Endothelial cell of umbilical vein (primary cell): ENCODE data around the gene TMEM87B. TPM values are rescaled to one million over a fixed set of nuclear protein-coding genes. Genes with fewer than 3 reads are reported as not detected.

Experiments used
- BruUV-seq: library from RNA; stranded (reverse); fragments of 400-500 nt; replicated peaks from 2 replicates; lab custom pipeline; 2021; lab: Mats Ljungman, UMichigan
- CTCF ChIA-PET: fragments of 300-600, 350-600 bp; sonication (Branson Sonifier 250); formaldehyde crosslinking; loops from one replicate; lab custom pipeline; 2021; ENCODE audit warnings: antibody characterized with exemption, inconsistent platforms; lab: Charles Lee
- POLR2A ChIA-PET: fragments of 300-600, 350-600 bp; sonication (Branson Sonifier 250); formaldehyde crosslinking; loops from one replicate; lab custom pipeline; 2021; ENCODE audit warnings: antibody characterized with exemption, inconsistent platforms; lab: Charles Lee
- DNase-seq: peaks from one replicate; pipeline ENCODE4 v3.0.0-alpha.2; 2011; ENCODE audit warnings: low read depth, low spot score
- FAIRE-seq: peaks from 2 replicates; lab custom pipeline; 2011; peaks lifted over from hg19 to GRCh38; lab: Jason Lieb, UNC
- H2AFZ ChIP-seq: 2 replicates; pipeline ENCODE4 v1.6.0; 2012; ENCODE audit warnings: low read depth, low read length, control low read depth, inconsistent platforms
- H3K27ac ChIP-seq: 2 replicates; pipeline ENCODE4 v1.5.1; 2011; ENCODE audit warnings: low read depth, mild to moderate bottlenecking, control low read depth, low read length, moderate library complexity; ENCODE audit not compliant: insufficient read depth
- H3K27me3 ChIP-seq, 2 experiments: 2 replicates each; pipeline versions ENCODE4 v1.6.0 to v1.6.1; 2011; ENCODE audit warnings: low read length in 2 of 2, mixed read lengths in 1 of 2; ENCODE audit not compliant: control insufficient read depth in 2 of 2, insufficient read depth in 2 of 2
- H3K36me3 ChIP-seq, 2 experiments: 2 replicates in 1 of 2; 3 replicates in 1 of 2; pipeline ENCODE4 v1.5.1; 2011; ENCODE audit warnings: low read length in 2 of 2, mild to moderate bottlenecking in 1 of 2, moderate library complexity in 1 of 2; ENCODE audit not compliant: control insufficient read depth in 2 of 2, insufficient read depth in 2 of 2; ENCODE audit errors: extremely low read depth in 1 of 2
- H3K4me1 ChIP-seq: 3 replicates; pipeline ENCODE4 v1.5.1; 2011; ENCODE audit warnings: mild to moderate bottlenecking, low read length; ENCODE audit not compliant: control insufficient read depth, insufficient read depth; ENCODE audit errors: extremely low read depth
- H3K4me2 ChIP-seq: 2 replicates; pipeline ENCODE4 v1.6.1; 2011; ENCODE audit warnings: low read length, control low read depth, mixed read lengths; ENCODE audit not compliant: insufficient read depth
- H3K4me3 ChIP-seq, 3 experiments: fragments of 200-600 bp in 1 of 3; sonication (generic), shearing (Covaris generic) in 1 of 3; replicated peaks in 1 of 3; 2 replicates each; pipeline ENCODE4 v1.5.1; 2011 to 2016; ENCODE audit warnings: control low read depth in 3 of 3, low read length in 3 of 3, mild to moderate bottlenecking in 2 of 3, inconsistent platforms in 1 of 3, low read depth in 1 of 3, moderate library complexity in 1 of 3; ENCODE audit not compliant: insufficient read depth in 1 of 3
- H3K79me2 ChIP-seq: 2 replicates; pipeline ENCODE4 v1.6.0; 2012; ENCODE audit warnings: low read length, inconsistent platforms; ENCODE audit not compliant: control insufficient read depth, insufficient read depth
- H3K9ac ChIP-seq: replicated peaks from 2 replicates; pipeline ENCODE3; 2011; ENCODE audit warnings: low read length, control low read depth; ENCODE audit not compliant: insufficient read depth; ENCODE audit errors: extremely low read depth
- H3K9me1 ChIP-seq: replicated peaks from 3 replicates; pipeline ENCODE4 v1.6.0; 2011; ENCODE audit warnings: mild to moderate bottlenecking, low read length; ENCODE audit not compliant: control insufficient read depth, insufficient read depth; ENCODE audit errors: extremely low read depth
- H3K9me3 ChIP-seq: replicated peaks from 2 replicates; pipeline ENCODE4 v1.5.1; 2012; ENCODE audit warnings: low read length, inconsistent platforms; ENCODE audit not compliant: control insufficient read depth, insufficient read depth
- H4K20me1 ChIP-seq: replicated peaks from 2 replicates; pipeline ENCODE3; 2011; ENCODE audit warnings: mild to moderate bottlenecking, low read length; ENCODE audit not compliant: control insufficient read depth, insufficient read depth; ENCODE audit errors: extremely low read depth
- EZH2 ChIP-seq: IDR thresholded peaks from 2 replicates; pipeline ENCODE4 v1.6.1; 2012; ENCODE audit warnings: borderline replicate concordance, low read depth, mild to moderate bottlenecking, moderate library complexity, low read length, inconsistent platforms; ENCODE audit not compliant: severe bottlenecking
- FOS ChIP-seq: IDR thresholded peaks from 2 replicates; pipeline ENCODE4 v1.6.1; 2011; ENCODE audit warnings: mild to moderate bottlenecking, low read length, moderate library complexity, borderline replicate concordance; ENCODE audit not compliant: insufficient read depth
- GATA2 ChIP-seq: IDR thresholded peaks from 2 replicates; pipeline ENCODE4 v1.7.0; 2011; ENCODE audit warnings: low read depth, mild to moderate bottlenecking, moderate library complexity, mixed read lengths, low read length; ENCODE audit not compliant: insufficient read length, insufficient read depth
- JUN ChIP-seq: IDR thresholded peaks from 2 replicates; pipeline ENCODE4 v1.6.1; 2011; ENCODE audit warnings: borderline replicate concordance, low read depth; ENCODE audit not compliant: insufficient read length, insufficient read depth
- MYC ChIP-seq: IDR thresholded peaks from one replicate; pipeline ENCODE4 v1.6.1; 2011; ENCODE audit warnings: mild to moderate bottlenecking, low read depth, low read length
- POLR2A ChIP-seq: IDR thresholded peaks from 2 replicates; pipeline ENCODE4 v1.6.1; 2012; ENCODE audit warnings: low read depth, mild to moderate bottlenecking, control low read depth, low read length
- POLR2AphosphoS5 ChIP-seq: IDR thresholded peaks from 2 replicates; pipeline ENCODE4 v1.6.1; 2012; ENCODE audit warnings: low read depth, mild to moderate bottlenecking, control low read depth, low read length, moderate library complexity; ENCODE audit not compliant: insufficient read depth
- dilution Hi-C: fragments of 300-500 bp; cut with MboI; formaldehyde crosslinking; loops from one replicate; pipeline ENCODE4 v1.15.0; 2019; ENCODE audit warnings: low sequenced_read_pairs; ENCODE audit not compliant: extremely low pct_ligation_motif_present
- intact Hi-C: fragments of 100-400 bp; cut with micrococcal nuclease; formaldehyde crosslinking; loops from one replicate; pipeline ENCODE4 v1.10.0; 2022
- polyA plus RNA-seq, 4 experiments: library from polyadenylated mRNA; depleted of rRNA in 3 of 4; stranded (reverse) in 3 of 4; unstranded in 1 of 4; fragments of >200 nt; gene quantifications; 2 replicates each; pipeline versions ENCODE4 v1.2.1 to v1.2.3, GENCODE V29; 2011 to 2012; ENCODE audit warnings: missing spikeins in 1 of 4
- total RNA-seq: library from RNA; stranded (reverse); gene quantifications from 2 replicates; pipeline ENCODE4 v1.2.3, GENCODE V29; 2021
- TF ChIP-seq, protein P1 (sequence below): IDR thresholded peaks from 2 replicates; pipeline ENCODE4 v1.6.1; 2011; ENCODE audit not compliant: insufficient read depth, insufficient read length
- TF ChIP-seq, protein P2 (sequence below), 2 donors: IDR thresholded peaks; 1 replicate in 1 of 2; 2 replicates in 1 of 2; pipeline ENCODE4 v1.5.1; 2011; ENCODE audit warnings: low read length in 2 of 2, mild to moderate bottlenecking in 2 of 2, moderate library complexity in 2 of 2, control low read depth in 1 of 2, inconsistent platforms in 1 of 2, low read depth in 1 of 2; ENCODE audit not compliant: insufficient read depth in 1 of 2; ENCODE audit errors: extremely low read depth in 1 of 2

The TMEM87B gene
- total and polyA plus RNA-seq, 2 donors (not counting 3 experiments of a cell fraction or from before 2014, with no cell fraction given), result 17.6 to 21.5 TPM

DNA sequence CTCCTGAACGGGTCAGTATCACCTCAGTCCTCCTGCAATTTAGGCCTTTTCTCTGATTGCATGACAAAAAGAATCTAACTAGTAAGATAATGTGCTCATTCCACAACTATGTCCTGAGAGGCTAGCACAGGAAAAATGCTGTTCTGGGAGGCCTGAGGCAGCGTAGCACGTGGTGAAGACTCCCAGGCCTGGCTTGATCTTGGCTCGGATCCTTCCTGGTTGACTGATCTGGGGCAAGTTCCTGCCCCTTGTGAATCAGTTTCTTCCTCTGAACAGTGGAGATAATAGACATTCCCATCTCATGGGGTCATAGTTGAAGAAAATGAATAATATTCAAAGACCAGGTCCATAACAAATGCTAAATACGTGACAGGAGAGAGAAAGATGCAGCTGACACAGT lies 95.4 kb downstream of the TMEM87B start:
- Histone ChIP-seq H3K79me2 (no peaks in the 10 kb centered on the region), H3K9me1 (no peaks in the 10 kb centered on the region), H3K27me3 (no peaks in the 10 kb centered on the region), H3K27ac (no peak overlapping the region), H3K4me1 (peaks cover 10% of the 10 kb centered on the region), H4K20me1 (no peaks in the 10 kb centered on the region), H3K9ac (no peak overlapping the region), H3K4me3 (no peak overlapping the region), H3K9me3 (no peaks in the 10 kb centered on the region), H2AFZ (no peak overlapping the region), H3K4me2 (no peak overlapping the region), H3K36me3 (no peaks in the 10 kb centered on the region)
- no TSS peak for BruUV-seq
- peak; percentile 55 for DNase-seq
- intact Hi-C loops, result no loop called here
- FAIRE-seq, result peak; percentile 72
- TF ChIP-seq GATA2 (peak; percentile 61), POLR2A (no peak), JUN (no peak), FOS (peak; percentile 54), MYC (peak; percentile 62), POLR2AphosphoS5 (peak; percentile 41), EZH2 (no peak)
- TF ChIP-seq, protein P1, sequence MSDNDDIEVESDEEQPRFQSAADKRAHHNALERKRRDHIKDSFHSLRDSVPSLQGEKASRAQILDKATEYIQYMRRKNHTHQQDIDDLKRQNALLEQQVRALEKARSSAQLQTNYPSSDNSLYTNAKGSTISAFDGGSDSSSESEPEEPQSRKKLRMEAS, result peak; percentile 43
- TF ChIP-seq, protein P2, sequence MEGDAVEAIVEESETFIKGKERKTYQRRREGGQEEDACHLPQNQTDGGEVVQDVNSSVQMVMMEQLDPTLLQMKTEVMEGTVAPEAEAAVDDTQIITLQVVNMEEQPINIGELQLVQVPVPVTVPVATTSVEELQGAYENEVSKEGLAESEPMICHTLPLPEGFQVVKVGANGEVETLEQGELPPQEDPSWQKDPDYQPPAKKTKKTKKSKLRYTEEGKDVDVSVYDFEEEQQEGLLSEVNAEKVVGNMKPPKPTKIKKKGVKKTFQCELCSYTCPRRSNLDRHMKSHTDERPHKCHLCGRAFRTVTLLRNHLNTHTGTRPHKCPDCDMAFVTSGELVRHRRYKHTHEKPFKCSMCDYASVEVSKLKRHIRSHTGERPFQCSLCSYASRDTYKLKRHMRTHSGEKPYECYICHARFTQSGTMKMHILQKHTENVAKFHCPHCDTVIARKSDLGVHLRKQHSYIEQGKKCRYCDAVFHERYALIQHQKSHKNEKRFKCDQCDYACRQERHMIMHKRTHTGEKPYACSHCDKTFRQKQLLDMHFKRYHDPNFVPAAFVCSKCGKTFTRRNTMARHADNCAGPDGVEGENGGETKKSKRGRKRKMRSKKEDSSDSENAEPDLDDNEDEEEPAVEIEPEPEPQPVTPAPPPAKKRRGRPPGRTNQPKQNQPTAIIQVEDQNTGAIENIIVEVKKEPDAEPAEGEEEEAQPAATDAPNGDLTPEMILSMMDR (IDR thresholded peaks at IDR 0.05; ENCODE audit: extremely low read depth in 1 of 2, insufficient read depth in 1 of 2, low read depth in 1 of 2, low read length in 2 of 2), result no peak
- dilution Hi-C loops, result no loop called here
- ChIA-PET CTCF (interaction anchor here (0.6 kb wide), 1 partner anchor 66 kb away, joined by 3 read pairs; no protein-coding TSS in a partner anchor), POLR2A (no interaction called here)
